Endothelial cell of umbilical vein (primary cell): ENCODE measurements around the gene RBM5. TPM values are rescaled to one million over a fixed set of nuclear protein-coding genes. Genes with fewer than 3 reads are reported as not detected.

Source experiments
- BruUV-seq: library from RNA; stranded (reverse); fragments of 400-500 nt; replicated peaks from 2 replicates; lab custom pipeline; 2021; lab: Mats Ljungman, UMichigan
- CTCF ChIA-PET: fragments of 300-600, 350-600 bp; sonication (Branson Sonifier 250); formaldehyde crosslinking; loops from one replicate; lab custom pipeline; 2021; ENCODE audit warnings: antibody characterized with exemption, inconsistent platforms; lab: Charles Lee
- POLR2A ChIA-PET: fragments of 300-600, 350-600 bp; sonication (Branson Sonifier 250); formaldehyde crosslinking; loops from one replicate; lab custom pipeline; 2021; ENCODE audit warnings: antibody characterized with exemption, inconsistent platforms; lab: Charles Lee
- DNase-seq: peaks from one replicate; pipeline ENCODE4 v3.0.0-alpha.2; 2011; ENCODE audit warnings: low read depth, low spot score
- FAIRE-seq: peaks from 2 replicates; lab custom pipeline; 2011; peaks lifted over from hg19 to GRCh38; lab: Jason Lieb, UNC
- H2AFZ ChIP-seq: 2 replicates; pipeline ENCODE4 v1.6.0; 2012; ENCODE audit warnings: low read depth, low read length, control low read depth, inconsistent platforms
- H3K27ac ChIP-seq: 2 replicates; pipeline ENCODE4 v1.5.1; 2011; ENCODE audit warnings: low read depth, mild to moderate bottlenecking, control low read depth, low read length, moderate library complexity; ENCODE audit not compliant: insufficient read depth
- H3K27me3 ChIP-seq, 2 experiments: 2 replicates each; pipeline versions ENCODE4 v1.6.0 to v1.6.1; 2011; ENCODE audit warnings: low read length in 2 of 2, mixed read lengths in 1 of 2; ENCODE audit not compliant: control insufficient read depth in 2 of 2, insufficient read depth in 2 of 2
- H3K36me3 ChIP-seq, 2 experiments: 2 replicates in 1 of 2; 3 replicates in 1 of 2; pipeline ENCODE4 v1.5.1; 2011; ENCODE audit warnings: low read length in 2 of 2, mild to moderate bottlenecking in 1 of 2, moderate library complexity in 1 of 2; ENCODE audit not compliant: control insufficient read depth in 2 of 2, insufficient read depth in 2 of 2; ENCODE audit errors: extremely low read depth in 1 of 2
- H3K4me1 ChIP-seq: 3 replicates; pipeline ENCODE4 v1.5.1; 2011; ENCODE audit warnings: mild to moderate bottlenecking, low read length; ENCODE audit not compliant: control insufficient read depth, insufficient read depth; ENCODE audit errors: extremely low read depth
- H3K4me2 ChIP-seq: 2 replicates; pipeline ENCODE4 v1.6.1; 2011; ENCODE audit warnings: low read length, control low read depth, mixed read lengths; ENCODE audit not compliant: insufficient read depth
- H3K4me3 ChIP-seq, 3 experiments: fragments of 200-600 bp in 1 of 3; sonication (generic), shearing (Covaris generic) in 1 of 3; replicated peaks in 1 of 3; 2 replicates each; pipeline ENCODE4 v1.5.1; 2011 to 2016; ENCODE audit warnings: control low read depth in 3 of 3, low read length in 3 of 3, mild to moderate bottlenecking in 2 of 3, inconsistent platforms in 1 of 3, low read depth in 1 of 3, moderate library complexity in 1 of 3; ENCODE audit not compliant: insufficient read depth in 1 of 3
- H3K79me2 ChIP-seq: 2 replicates; pipeline ENCODE4 v1.6.0; 2012; ENCODE audit warnings: low read length, inconsistent platforms; ENCODE audit not compliant: control insufficient read depth, insufficient read depth
- H3K9ac ChIP-seq: replicated peaks from 2 replicates; pipeline ENCODE3; 2011; ENCODE audit warnings: low read length, control low read depth; ENCODE audit not compliant: insufficient read depth; ENCODE audit errors: extremely low read depth
- H3K9me1 ChIP-seq: replicated peaks from 3 replicates; pipeline ENCODE4 v1.6.0; 2011; ENCODE audit warnings: mild to moderate bottlenecking, low read length; ENCODE audit not compliant: control insufficient read depth, insufficient read depth; ENCODE audit errors: extremely low read depth
- H3K9me3 ChIP-seq: replicated peaks from 2 replicates; pipeline ENCODE4 v1.5.1; 2012; ENCODE audit warnings: low read length, inconsistent platforms; ENCODE audit not compliant: control insufficient read depth, insufficient read depth
- H4K20me1 ChIP-seq: replicated peaks from 2 replicates; pipeline ENCODE3; 2011; ENCODE audit warnings: mild to moderate bottlenecking, low read length; ENCODE audit not compliant: control insufficient read depth, insufficient read depth; ENCODE audit errors: extremely low read depth
- FOS ChIP-seq: IDR thresholded peaks from 2 replicates; pipeline ENCODE4 v1.6.1; 2011; ENCODE audit warnings: mild to moderate bottlenecking, low read length, moderate library complexity, borderline replicate concordance; ENCODE audit not compliant: insufficient read depth
- GATA2 ChIP-seq: IDR thresholded peaks from 2 replicates; pipeline ENCODE4 v1.7.0; 2011; ENCODE audit warnings: low read depth, mild to moderate bottlenecking, moderate library complexity, mixed read lengths, low read length; ENCODE audit not compliant: insufficient read length, insufficient read depth
- JUN ChIP-seq: IDR thresholded peaks from 2 replicates; pipeline ENCODE4 v1.6.1; 2011; ENCODE audit warnings: borderline replicate concordance, low read depth; ENCODE audit not compliant: insufficient read length, insufficient read depth
- MYC ChIP-seq: IDR thresholded peaks from one replicate; pipeline ENCODE4 v1.6.1; 2011; ENCODE audit warnings: mild to moderate bottlenecking, low read depth, low read length
- POLR2AphosphoS5 ChIP-seq: IDR thresholded peaks from 2 replicates; pipeline ENCODE4 v1.6.1; 2012; ENCODE audit warnings: low read depth, mild to moderate bottlenecking, control low read depth, low read length, moderate library complexity; ENCODE audit not compliant: insufficient read depth
- dilution Hi-C: fragments of 300-500 bp; cut with MboI; formaldehyde crosslinking; loops from one replicate; pipeline ENCODE4 v1.15.0; 2019; ENCODE audit warnings: low sequenced_read_pairs; ENCODE audit not compliant: extremely low pct_ligation_motif_present
- intact Hi-C: fragments of 100-400 bp; cut with micrococcal nuclease; formaldehyde crosslinking; loops from one replicate; pipeline ENCODE4 v1.10.0; 2022
- polyA plus RNA-seq, 4 experiments: library from polyadenylated mRNA; depleted of rRNA in 3 of 4; stranded (reverse) in 3 of 4; unstranded in 1 of 4; fragments of >200 nt; gene quantifications; 2 replicates each; pipeline versions ENCODE4 v1.2.1 to v1.2.3, GENCODE V29; 2011 to 2012; ENCODE audit warnings: missing spikeins in 1 of 4
- total RNA-seq: library from RNA; stranded (reverse); gene quantifications from 2 replicates; pipeline ENCODE4 v1.2.3, GENCODE V29; 2021
- TF ChIP-seq, protein P1 (sequence below): IDR thresholded peaks from 2 replicates; pipeline ENCODE4 v1.6.1; 2011; ENCODE audit not compliant: insufficient read depth, insufficient read length
- TF ChIP-seq, protein P2 (sequence below), 2 donors: IDR thresholded peaks; 1 replicate in 1 of 2; 2 replicates in 1 of 2; pipeline ENCODE4 v1.5.1; 2011; ENCODE audit warnings: low read length in 2 of 2, mild to moderate bottlenecking in 2 of 2, moderate library complexity in 2 of 2, control low read depth in 1 of 2, inconsistent platforms in 1 of 2, low read depth in 1 of 2; ENCODE audit not compliant: insufficient read depth in 1 of 2; ENCODE audit errors: extremely low read depth in 1 of 2

Gene RBM5
- total and polyA plus RNA-seq, 2 donors (not counting 3 experiments of a cell fraction or from before 2014, with no cell fraction given) = 190 to 218 TPM

DNA sequence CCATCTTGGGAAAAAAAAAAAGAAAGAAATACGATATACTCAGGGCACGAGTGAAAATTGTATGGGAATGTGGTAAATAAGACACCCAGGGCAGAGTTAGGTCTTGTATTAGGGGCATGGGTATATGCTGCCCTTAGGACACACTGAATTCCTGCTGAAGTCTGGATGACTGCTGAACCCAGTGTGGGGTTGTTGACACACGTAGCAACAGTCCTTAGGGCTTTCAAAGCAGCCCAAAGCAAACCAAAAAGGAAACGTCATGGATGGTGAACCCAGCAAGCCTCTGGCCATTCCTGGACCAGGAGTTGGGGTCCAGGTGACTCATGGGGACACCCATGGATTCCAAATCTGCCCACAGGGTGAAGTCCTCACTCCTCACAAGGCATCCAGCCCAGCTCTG is 39.3 kb downstream of the RBM5 start:
- Histone ChIP-seq H4K20me1 (no peaks in the 10 kb centered on the region), H3K27me3 (no peaks in the 10 kb centered on the region), H3K9me3 (no peaks in the 10 kb centered on the region), H3K9me1 (no peaks in the 10 kb centered on the region), H3K4me1 (peaks cover 7% of the 10 kb centered on the region), H3K27ac (no peak overlapping the region), H3K36me3 (no peaks in the 10 kb centered on the region), H3K9ac (no peak overlapping the region), H3K79me2 (no peaks in the 10 kb centered on the region), H3K4me2 (no peak overlapping the region), H3K4me3 (no peak overlapping the region), H2AFZ (no peak overlapping the region)
- BruUV-seq = no TSS peak
- ChIA-PET CTCF (no interaction called here), POLR2A (no interaction called here)
- no peak for TF ChIP-seq POLR2AphosphoS5
- TF ChIP-seq, protein P1, sequence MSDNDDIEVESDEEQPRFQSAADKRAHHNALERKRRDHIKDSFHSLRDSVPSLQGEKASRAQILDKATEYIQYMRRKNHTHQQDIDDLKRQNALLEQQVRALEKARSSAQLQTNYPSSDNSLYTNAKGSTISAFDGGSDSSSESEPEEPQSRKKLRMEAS = no peak
- no peak for TF ChIP-seq JUN
- TF ChIP-seq GATA2 = no peak
- TF ChIP-seq, protein P2, sequence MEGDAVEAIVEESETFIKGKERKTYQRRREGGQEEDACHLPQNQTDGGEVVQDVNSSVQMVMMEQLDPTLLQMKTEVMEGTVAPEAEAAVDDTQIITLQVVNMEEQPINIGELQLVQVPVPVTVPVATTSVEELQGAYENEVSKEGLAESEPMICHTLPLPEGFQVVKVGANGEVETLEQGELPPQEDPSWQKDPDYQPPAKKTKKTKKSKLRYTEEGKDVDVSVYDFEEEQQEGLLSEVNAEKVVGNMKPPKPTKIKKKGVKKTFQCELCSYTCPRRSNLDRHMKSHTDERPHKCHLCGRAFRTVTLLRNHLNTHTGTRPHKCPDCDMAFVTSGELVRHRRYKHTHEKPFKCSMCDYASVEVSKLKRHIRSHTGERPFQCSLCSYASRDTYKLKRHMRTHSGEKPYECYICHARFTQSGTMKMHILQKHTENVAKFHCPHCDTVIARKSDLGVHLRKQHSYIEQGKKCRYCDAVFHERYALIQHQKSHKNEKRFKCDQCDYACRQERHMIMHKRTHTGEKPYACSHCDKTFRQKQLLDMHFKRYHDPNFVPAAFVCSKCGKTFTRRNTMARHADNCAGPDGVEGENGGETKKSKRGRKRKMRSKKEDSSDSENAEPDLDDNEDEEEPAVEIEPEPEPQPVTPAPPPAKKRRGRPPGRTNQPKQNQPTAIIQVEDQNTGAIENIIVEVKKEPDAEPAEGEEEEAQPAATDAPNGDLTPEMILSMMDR (IDR thresholded peaks at IDR 0.05; ENCODE audit: extremely low read depth in 1 of 2, insufficient read depth in 1 of 2, low read depth in 1 of 2, low read length in 2 of 2) = no peak
- no peak for TF ChIP-seq FOS
- TF ChIP-seq MYC = no peak
- no peak for FAIRE-seq
- no peak for DNase-seq
- intact Hi-C loops (loop anchor here (10.0 kb wide), 1 partner anchor 137 kb away; the partner anchor contains the start of gene SEMA3B), dilution Hi-C loops (no loop called here)
